Natural killer cell (primary cell): Measurements from ENCODE around the gene FFAR4. TPM values are rescaled to one million over a fixed set of nuclear protein-coding genes. Genes with fewer than 3 reads are reported as not detected.

ENCODE experiments used
- ATAC-seq, 3 donors: fragments of 150-1000 bp in 2 of 3; fragments of 200-7000 bp in 1 of 3; cut with Tn5 transposase; 1 replicate in 1 of 3; 2 replicates in 2 of 3; pipeline ENCODE4 v1.10.0; 2021; ENCODE audit warnings: mild to moderate bottlenecking in 2 of 3, moderate library complexity in 2 of 3
- DNase-seq, 2 donors: peaks; one replicate each; pipeline versions ENCODE4 v3.0.0 to v3.0.0-alpha.2; 2013 to 2021; ENCODE audit warnings: mixed read lengths in 1 of 2
- H3K27ac ChIP-seq: one replicate; pipeline ENCODE4 v1.5.1; 2013; ENCODE audit warnings: mild to moderate bottlenecking, low read length
- H3K27me3 ChIP-seq: one replicate; pipeline ENCODE4 v1.6.1; 2013; ENCODE audit warnings: low read length; ENCODE audit not compliant: control insufficient read depth, insufficient read depth
- H3K36me3 ChIP-seq: one replicate; pipeline ENCODE4 v1.6.1; 2013; ENCODE audit warnings: low read length; ENCODE audit not compliant: control insufficient read depth, insufficient read depth
- H3K4me1 ChIP-seq: one replicate; pipeline ENCODE4 v1.6.1; 2013; ENCODE audit warnings: low read length; ENCODE audit not compliant: control insufficient read depth, insufficient read depth
- H3K4me3 ChIP-seq: one replicate; pipeline ENCODE4 v1.5.1; 2013; ENCODE audit warnings: low read length
- H3K9me3 ChIP-seq: one replicate; pipeline ENCODE4 v1.6.1; 2013; ENCODE audit warnings: low read length; ENCODE audit not compliant: control insufficient read depth, insufficient read depth
- H3K27ac Mint-ChIP-seq, 2 donors: one replicate each; pipeline ENCODE4 v1.8.0; 2022; ENCODE audit warnings: mild to moderate bottlenecking in 2 of 2, mixed read lengths in 2 of 2, moderate library complexity in 1 of 2
- H3K27me3 Mint-ChIP-seq, 2 donors: one replicate each; pipeline ENCODE4 v1.8.0; 2022; ENCODE audit warnings: low read depth in 2 of 2, mixed read lengths in 2 of 2
- H3K36me3 Mint-ChIP-seq: one replicate; pipeline ENCODE4 v1.8.0; 2022; ENCODE audit warnings: mixed read lengths
- H3K4me1 Mint-ChIP-seq, 2 donors: one replicate each; pipeline ENCODE4 v1.8.0; 2022; ENCODE audit warnings: mixed read lengths in 2 of 2
- H3K4me3 Mint-ChIP-seq: one replicate; pipeline ENCODE4 v1.8.0; 2022; ENCODE audit warnings: mild to moderate bottlenecking, moderate library complexity, mixed read lengths
- H3K9me3 Mint-ChIP-seq, 2 donors: one replicate each; pipeline ENCODE4 v1.8.0; 2022; ENCODE audit warnings: mixed read lengths in 2 of 2
- WGBS: methylation state at CpG from one replicate; pipeline ENCODE4 v1.1.7; 2013; ENCODE audit warnings: missing lambda C conversion rate; ENCODE audit not compliant: insufficient coverage; 5-methylcytosine and 5-hydroxymethylcytosine counted together
- intact Hi-C: fragments of 100-400 bp; cut with micrococcal nuclease; formaldehyde crosslinking; loops from one replicate; pipeline ENCODE4 v1.14.2; 2022
- total RNA-seq, 4 donors: library from RNA; stranded (reverse); fragments of 120-200 nt in 1 of 4; gene quantifications; one replicate each; pipeline versions ENCODE4 v1.2.3 to v1.2.4, GENCODE V29; 2013 to 2022
- TF ChIP-seq, protein P1 (sequence below): fragments of 200-600 bp; IDR thresholded peaks from one replicate; pipeline ENCODE4 v1.8.0; 2022; ENCODE audit warnings: antibody characterized with exemption

Gene FFAR4
- total RNA-seq, 3 donors from 2014 or later (not counting 1 experiment from before 2014, with no cell fraction given), result not detected

DNA sequence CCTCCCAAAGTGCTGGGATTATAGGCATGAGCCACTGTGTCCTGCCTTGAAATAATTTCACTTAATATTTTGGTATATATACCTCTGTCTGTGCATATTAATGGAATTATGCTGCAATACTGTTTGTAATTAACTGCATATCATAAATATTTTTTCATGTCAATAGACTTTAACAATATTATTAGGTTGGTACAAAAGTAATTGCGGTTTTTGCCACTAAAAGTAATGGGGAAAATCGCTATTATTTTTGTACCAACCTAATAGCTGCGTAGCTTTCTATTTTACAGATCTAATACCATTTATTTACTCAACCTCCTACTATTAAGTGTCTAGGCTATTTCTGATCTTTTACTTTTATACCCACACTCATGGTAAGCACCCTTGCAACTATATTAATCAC, 42.0 kb downstream of the FFAR4 start:
- H3K4me3 ChIP-seq, result no peak overlapping the region
- 96% methylated on average over 2 of the region's 3 CpGs for WGBS
- ATAC-seq (no peak), DNase-seq (no peak)
- H3K27me3 ChIP-seq, result peaks cover 3% of the 10 kb centered on the region
- H3K27me3 Mint-ChIP-seq, result peaks cover 16 to 28% of the 10 kb centered on the region in 2 donors
- H3K9me3 ChIP-seq, result no peaks in the 10 kb centered on the region
- no peaks in the 10 kb centered on the region for H3K4me1 Mint-ChIP-seq
- no peaks in the 10 kb centered on the region for H3K4me1 ChIP-seq
- H3K27ac ChIP-seq, result no peak overlapping the region
- no peaks in the 10 kb centered on the region for H3K9me3 Mint-ChIP-seq
- H3K36me3 ChIP-seq, result no peaks in the 10 kb centered on the region
- TF ChIP-seq, protein P1, sequence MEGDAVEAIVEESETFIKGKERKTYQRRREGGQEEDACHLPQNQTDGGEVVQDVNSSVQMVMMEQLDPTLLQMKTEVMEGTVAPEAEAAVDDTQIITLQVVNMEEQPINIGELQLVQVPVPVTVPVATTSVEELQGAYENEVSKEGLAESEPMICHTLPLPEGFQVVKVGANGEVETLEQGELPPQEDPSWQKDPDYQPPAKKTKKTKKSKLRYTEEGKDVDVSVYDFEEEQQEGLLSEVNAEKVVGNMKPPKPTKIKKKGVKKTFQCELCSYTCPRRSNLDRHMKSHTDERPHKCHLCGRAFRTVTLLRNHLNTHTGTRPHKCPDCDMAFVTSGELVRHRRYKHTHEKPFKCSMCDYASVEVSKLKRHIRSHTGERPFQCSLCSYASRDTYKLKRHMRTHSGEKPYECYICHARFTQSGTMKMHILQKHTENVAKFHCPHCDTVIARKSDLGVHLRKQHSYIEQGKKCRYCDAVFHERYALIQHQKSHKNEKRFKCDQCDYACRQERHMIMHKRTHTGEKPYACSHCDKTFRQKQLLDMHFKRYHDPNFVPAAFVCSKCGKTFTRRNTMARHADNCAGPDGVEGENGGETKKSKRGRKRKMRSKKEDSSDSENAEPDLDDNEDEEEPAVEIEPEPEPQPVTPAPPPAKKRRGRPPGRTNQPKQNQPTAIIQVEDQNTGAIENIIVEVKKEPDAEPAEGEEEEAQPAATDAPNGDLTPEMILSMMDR, result no peak
- H3K4me3 Mint-ChIP-seq, result no peak overlapping the region
- H3K36me3 Mint-ChIP-seq, result no peaks in the 10 kb centered on the region
- no peak overlapping the region for H3K27ac Mint-ChIP-seq
- intact Hi-C loops, result no loop called here

- H3K4me3 Mint-ChIP-seq, result no peak within 1 kb of the TSS
- H3K4me3 ChIP-seq, result no peak within 1 kb of the TSS
- no peaks in the 10 kb centered on the region for H3K36me3 Mint-ChIP-seq
- DNase-seq (no peak), ATAC-seq (no peak)
- 89% methylated on average over 6 of the region's 6 CpGs for WGBS
- H3K4me1 ChIP-seq, result no peaks in the 10 kb centered on the region
- TF ChIP-seq, protein P1, result no peak
- H3K36me3 ChIP-seq, result no peaks in the 10 kb centered on the region
- no peaks in the 10 kb centered on the region for H3K27me3 ChIP-seq
- no peak within 1 kb of the TSS for H3K27ac Mint-ChIP-seq
- H3K27me3 Mint-ChIP-seq, result peaks cover 8 to 17% of the 10 kb centered on the region in 2 donors
- no peak within 1 kb of the TSS for H3K27ac ChIP-seq
- H3K9me3 Mint-ChIP-seq, result no peaks in the 10 kb centered on the region
- H3K4me1 Mint-ChIP-seq, result peaks cover 0 to 4% of the 10 kb centered on the region in 2 donors
- intact Hi-C loops, result no loop called here
- no peaks in the 10 kb centered on the region for H3K9me3 ChIP-seq
Observed at GRCh38 chr10:93612311-93612710, 45.8 kb downstream of the FFAR4 start, which contains the start of gene PDE6C. Gene PDE6C, plus strand, starts transcription at chr10:93612537. Its CDS starts 189 bp downstream, at chr10:93612726.

- Histone ChIP-seq H3K27me3 (no peaks in the 10 kb centered on the region), H3K9me3 (no peaks in the 10 kb centered on the region), H3K27ac (no peak overlapping the region), H3K4me3 (no peak overlapping the region), H3K4me1 (no peaks in the 10 kb centered on the region), H3K36me3 (no peaks in the 10 kb centered on the region)
- DNase-seq, result no peak
- ATAC-seq, result no peak
- no peaks in the 10 kb centered on the region for H3K9me3 Mint-ChIP-seq
- H3K27ac Mint-ChIP-seq, result no peak overlapping the region
- H3K4me1 Mint-ChIP-seq, result peaks cover 0 to 4% of the 10 kb centered on the region in 2 donors
- no peaks in the 10 kb centered on the region for H3K36me3 Mint-ChIP-seq
- H3K4me3 Mint-ChIP-seq, result no peak overlapping the region
- intact Hi-C loops, result no loop called here
- WGBS, result 77% methylated on average over 3 of the region's 3 CpGs
- peaks cover 8 to 17% of the 10 kb centered on the region in 2 donors for H3K27me3 Mint-ChIP-seq
- TF ChIP-seq, protein P1, result no peak
Observed at GRCh38 chr10:93613126-93613525, 46.7 kb downstream of the FFAR4 start.
